GM12878 (cell line): ENCODE results near the gene KCNJ10. TPM values are rescaled to one million over a fixed set of nuclear protein-coding genes. Genes with fewer than 3 reads are reported as not detected.

Source experiments
- ATAC-seq: fragments of 200-7000 bp; cut with Tn5 transposase; 3 replicates; pipeline ENCODE4 v1.9.1; 2020; ENCODE audit warnings: mild to moderate bottlenecking, moderate library complexity
- BruUV-seq: library from RNA; stranded (reverse); fragments of 400-500 nt; replicated peaks from 2 replicates; lab custom pipeline; 2021; lab: Mats Ljungman, UMichigan
- CTCF ChIA-PET: fragments of 300-600 bp; sonication (Branson Sonifier 250); formaldehyde crosslinking; extraction: SDS; loops from one replicate; lab custom pipeline; 2021; ENCODE audit warnings: inconsistent platforms; lab: Yijun Ruan, JAX
- POLR2A ChIA-PET: fragments of 350-600 bp; formaldehyde crosslinking; extraction: SDS; loops from one replicate; lab custom pipeline; 2021; ENCODE audit warnings: inconsistent platforms; lab: Charles Lee
- RAD21 ChIA-PET: fragments of 300-600 bp; sonication (Branson Sonifier 250); formaldehyde crosslinking; loops from one replicate; lab custom pipeline; 2023; ENCODE audit warnings: antibody characterized with exemption; ENCODE audit not compliant: unreplicated experiment; lab: Charles Lee
- SMC1A ChIA-PET: fragments of 300-600 bp; sonication (Branson Sonifier 250); formaldehyde crosslinking; loops from one replicate; lab custom pipeline; 2023; ENCODE audit not compliant: unreplicated experiment, uncharacterized antibody; lab: Charles Lee
- DNase-seq: peaks from one replicate; pipeline ENCODE4 v3.0.0-alpha.2; 2011; ENCODE audit warnings: low read depth, low spot score
- FAIRE-seq: peaks from 3 replicates; lab custom pipeline; 2011; peaks lifted over from hg19 to GRCh38; lab: Jason Lieb, UNC
- H2AFZ ChIP-seq: 2 replicates; pipeline ENCODE4 v1.6.0; 2011; ENCODE audit warnings: low read depth, low read length, control low read depth; ENCODE audit not compliant: control insufficient read depth
- H3K27ac ChIP-seq: 2 replicates; pipeline ENCODE4 v1.5.1; 2011; ENCODE audit warnings: control low read depth; ENCODE audit not compliant: control insufficient read depth, insufficient read depth
- H3K27me3 ChIP-seq, 2 experiments: replicated peaks in 1 of 2; 2 replicates each; pipeline versions ENCODE4 v1.6.0 to v1.6.1; 2011; ENCODE audit warnings: low read length in 1 of 2; ENCODE audit not compliant: control insufficient read depth in 2 of 2, insufficient read depth in 2 of 2
- H3K36me3 ChIP-seq, 2 experiments: 2 replicates each; pipeline ENCODE4 v1.5.1; 2011; ENCODE audit warnings: low read length in 1 of 2; ENCODE audit not compliant: control insufficient read depth in 2 of 2, insufficient read depth in 2 of 2
- H3K4me1 ChIP-seq: 2 replicates; pipeline ENCODE4 v1.6.1; 2011; ENCODE audit warnings: mild to moderate bottlenecking, low read length, moderate library complexity, mixed read lengths; ENCODE audit not compliant: control insufficient read depth, insufficient read depth
- H3K4me2 ChIP-seq: 2 replicates; pipeline ENCODE4 v1.6.0; 2011; ENCODE audit warnings: control low read depth; ENCODE audit not compliant: control insufficient read depth, insufficient read depth
- H3K4me3 ChIP-seq: fragments of 200-600 bp; sonication (generic); 2 replicates; pipeline ENCODE4 v1.5.1; 2016
- H3K79me2 ChIP-seq: 2 replicates; pipeline ENCODE4 v1.6.0; 2011; ENCODE audit warnings: low read length; ENCODE audit not compliant: control insufficient read depth, insufficient read depth
- H3K9ac ChIP-seq: 2 replicates; pipeline ENCODE4 v1.8.0; 2011; ENCODE audit warnings: low read length, control low read depth, mixed read lengths; ENCODE audit not compliant: control insufficient read depth, insufficient read depth
- H3K9me3 ChIP-seq: replicated peaks from 3 replicates; pipeline ENCODE4 v1.5.1; 2011; ENCODE audit warnings: mild to moderate bottlenecking, low read length; ENCODE audit not compliant: control insufficient read depth, insufficient read depth
- H4K20me1 ChIP-seq: 2 replicates; pipeline ENCODE4 v1.6.0; 2011; ENCODE audit not compliant: control insufficient read depth, insufficient read depth
- CUX1 ChIP-seq: IDR thresholded peaks from 2 replicates; pipeline ENCODE4 v1.6.1; 2012; ENCODE audit warnings: improper control_type of control experiment, low read depth, low read length; ENCODE audit not compliant: insufficient replicate concordance
- DPF2 ChIP-seq: fragments of 450-650 bp; IDR thresholded peaks from 2 replicates; pipeline ENCODE4 v1.6.1; 2017; ENCODE audit warnings: mild to moderate bottlenecking
- E2F4 ChIP-seq: IDR thresholded peaks from 2 replicates; pipeline ENCODE4 v1.6.1; 2012; ENCODE audit warnings: low read depth, low read length, improper control_type of control experiment
- ELK1 ChIP-seq: IDR thresholded peaks from 2 replicates; pipeline ENCODE4 v1.6.1; 2012; ENCODE audit warnings: low read depth, low read length, improper control_type of control experiment
- EP300 ChIP-seq, 2 experiments: fragments of 150-350 bp in 1 of 2; IDR thresholded peaks; 2 replicates each; pipeline ENCODE4 v1.6.1; 2011 to 2012; ENCODE audit warnings: low read depth in 2 of 2, low read length in 2 of 2, borderline replicate concordance in 1 of 2, improper control_type of control experiment in 1 of 2, inconsistent platforms in 1 of 2; ENCODE audit not compliant: control insufficient read depth in 1 of 2
- FOXK2 ChIP-seq: fragments of 450-650 bp; IDR thresholded peaks from 2 replicates; pipeline ENCODE4 v1.6.1; 2017; ENCODE audit warnings: mild to moderate bottlenecking, moderate library complexity
- HCFC1 ChIP-seq: fragments of 150-350 bp; IDR thresholded peaks from 2 replicates; pipeline ENCODE4 v1.6.1; 2014; ENCODE audit warnings: low read length
- HSF1 ChIP-seq: fragments of 150-350 bp; IDR thresholded peaks from 2 replicates; pipeline ENCODE4 v1.6.1; 2014; ENCODE audit warnings: mild to moderate bottlenecking, low read depth, low read length
- KLF5 ChIP-seq: fragments of 450-650 bp; IDR thresholded peaks from 2 replicates; pipeline ENCODE4 v1.6.1; 2014; ENCODE audit warnings: mild to moderate bottlenecking; ENCODE audit not compliant: partially characterized antibody
- MYC ChIP-seq: IDR thresholded peaks from 2 replicates; pipeline ENCODE4 v1.6.1; 2011; ENCODE audit warnings: mild to moderate bottlenecking, low read length, moderate library complexity, inconsistent platforms; ENCODE audit not compliant: insufficient read depth, insufficient replicate concordance, insufficient read length, severe bottlenecking
- SRF ChIP-seq, 2 experiments: IDR thresholded peaks; 2 replicates each; pipeline ENCODE4 v1.6.1; 2011; ENCODE audit warnings: low read depth in 2 of 2, low read length in 2 of 2, mild to moderate bottlenecking in 1 of 2, moderate library complexity in 1 of 2
- ZNF207 ChIP-seq: fragments of 450-650 bp; IDR thresholded peaks from 2 replicates; pipeline ENCODE4 v1.6.1; 2014; ENCODE audit warnings: antibody characterized with exemption, mild to moderate bottlenecking, borderline replicate concordance
- ZNF217 ChIP-seq: fragments of 450-650 bp; IDR thresholded peaks from 2 replicates; pipeline ENCODE4 v1.6.1; 2017; ENCODE audit warnings: antibody characterized with exemption, mild to moderate bottlenecking
- ZNF622 ChIP-seq: fragments of 450-650 bp; IDR thresholded peaks from 2 replicates; pipeline ENCODE4 v1.6.1; 2017; ENCODE audit warnings: mild to moderate bottlenecking, inconsistent platforms
- WGBS: methylation state at CpG from one replicate; pipeline ENCODE4 v1.1.6; 2016; ENCODE audit warnings: low lambda C conversion rate; ENCODE audit not compliant: insufficient replicate concordance, insufficient coverage; ENCODE audit errors: missing lambda C conversion rate; 5-methylcytosine and 5-hydroxymethylcytosine counted together
- in situ Hi-C: fragments of 300-500 bp; cut with MboI; formaldehyde crosslinking; loops from 9 replicates; pipeline ENCODE4 v1.14.3; 2018; ENCODE audit warnings: mixed read lengths
- intact Hi-C: fragments of 100-400 bp; cut with micrococcal nuclease; formaldehyde crosslinking; loops from one replicate; pipeline ENCODE4 v1.14.2; 2022; ENCODE audit not compliant: unreplicated experiment
- polyA plus RNA-seq, 11 experiments: library from polyadenylated mRNA; depleted of rRNA in 4 of 11; unstranded in 6 of 11; stranded (reverse) in 5 of 11; fragments of >200 nt; fragmentation: Nextera tagmentation in 4 of 11; fragmentation: Illumina TruSeq in 1 of 11; extraction: Ambion mirVana in 4 of 11; extraction: Trizol in 1 of 11; gene quantifications; 1 replicate in 1 of 11; 2 replicates in 10 of 11; pipeline versions ENCODE4 v1.2.1 to v1.2.3, GENCODE V29; 2011 to 2016; ENCODE audit warnings: inconsistent platforms in 2 of 11, missing spikeins in 2 of 11, low read depth in 1 of 11
- total RNA-seq, 4 experiments: library from RNA; depleted of rRNA in 3 of 4; stranded (reverse); fragments of >200 nt in 3 of 4; fragmentation: Illumina TruSeq in 1 of 4; extraction: Trizol in 1 of 4; gene quantifications; 2 replicates each; pipeline versions ENCODE4 v1.2.1 to v1.2.3, GENCODE V29; 2013 to 2021

Gene KCNJ10
- total and polyA plus RNA-seq, 10 of the 15 experiments (the other 5 are each of a cell fraction or from before 2014, with no cell fraction given): 0.01 to 0.29 (median 0.09) TPM; not detected in 2

GRCh38 chr1:159951551-159951950, 118.4 kb downstream of the KCNJ10 start:
- DNase-seq (no peak), FAIRE-seq (no peak), ATAC-seq (no peak)
- no peak overlapping the region for H3K4me3 ChIP-seq
- no peak overlapping the region for H2AFZ ChIP-seq
- no TSS peak for BruUV-seq
- intact Hi-C loops: no loop called here
- WGBS: 0% methylated on average over 1 of the region's 1 CpG
- H3K9me3 ChIP-seq: no peaks in the 10 kb centered on the region
- H3K27me3 ChIP-seq: peaks cover under 1 to 4% of the 10 kb centered on the region in 2 experiments; a peak in 3 of 4 replicates
- ChIA-PET CTCF (no interaction called here), SMC1A (interaction anchor here (0.8 to 3.1 kb wide), 2 partner anchors 47 to 54 kb away, joined by 3 to 11 read pairs; no protein-coding TSS in a partner anchor), RAD21 (interaction anchor here (0.5 kb wide), 1 partner anchor 69 kb away, joined by 3 read pairs; no protein-coding TSS in a partner anchor), POLR2A (interaction anchor here (0.6 kb wide), 1 partner anchor 49 kb away, joined by 4 read pairs; no protein-coding TSS in a partner anchor)
- no peak overlapping the region for H3K4me2 ChIP-seq
- H3K9ac ChIP-seq: no peak overlapping the region
- no peaks in the 10 kb centered on the region for H3K36me3 ChIP-seq
- TF ChIP-seq FOXK2: no peak
- TF ChIP-seq SRF (IDR thresholded peaks at IDR 0.05; ENCODE audit: low read depth in 2 of 2, low read length in 2 of 2): no peak
- no peak for TF ChIP-seq HCFC1
- TF ChIP-seq ZNF217: no peak
- no peak for TF ChIP-seq ELK1
- TF ChIP-seq ZNF207: no peak
- no peak for TF ChIP-seq EP300 (IDR thresholded peaks at IDR 0.05; ENCODE audit: borderline replicate concordance in 1 of 2, control insufficient read depth in 1 of 2, low read depth in 2 of 2, low read length in 2 of 2)
- TF ChIP-seq E2F4: no peak
- TF ChIP-seq HSF1: no peak
- TF ChIP-seq CUX1: no peak
- TF ChIP-seq DPF2: no peak
- TF ChIP-seq KLF5: no peak
- no peak for TF ChIP-seq MYC
- TF ChIP-seq ZNF622: no peak
- in situ Hi-C loops: no loop called here
- H3K4me1 ChIP-seq: no peaks in the 10 kb centered on the region
- no peaks in the 10 kb centered on the region for H3K79me2 ChIP-seq
- no peaks in the 10 kb centered on the region for H4K20me1 ChIP-seq
- H3K27ac ChIP-seq: no peak overlapping the region
